Measurements from ENCODE around the gene PARD3B. TPM values are rescaled to one million over a fixed set of nuclear protein-coding genes. Genes with fewer than 3 reads are reported as not detected.

The PARD3B gene
- total and polyA plus RNA-seq, 9 donors = 6.4 to 15.3 (median 7.5) TPM

- Histone ChIP-seq H3K27me3 (ENCODE audit: control insufficient read depth, insufficient read depth, low read length) (no peaks in the 10 kb centered on the region), H3K9me3 (replicated peaks; ENCODE audit: control insufficient read depth, low read depth, low read length) (no peaks in the 10 kb centered on the region), H3K4me1 (ENCODE audit: control insufficient read depth, insufficient read depth, low read length) (no peaks in the 10 kb centered on the region), H3K27ac (ENCODE audit: low read length) (no peak overlapping the region), H3K36me3 (ENCODE audit: control insufficient read depth, insufficient read depth, low read length) (no peaks in the 10 kb centered on the region), H3K4me3 (ENCODE audit: low read length) (no peak overlapping the region)
- DNase-seq = peak; percentile 38
- WGBS (ENCODE audit: insufficient coverage) = no CpG with 5 or more reads among the region's 1 CpG
Observed at GRCh38 chr2:205369813-205370212, 824.5 kb downstream of the PARD3B start.

- DNase-seq = no peak
- Histone ChIP-seq H3K27ac (ENCODE audit: low read length) (no peak overlapping the region), H3K4me3 (ENCODE audit: low read length) (no peak overlapping the region), H3K9me3 (replicated peaks; ENCODE audit: control insufficient read depth, low read depth, low read length) (no peaks in the 10 kb centered on the region), H3K27me3 (ENCODE audit: control insufficient read depth, insufficient read depth, low read length) (no peaks in the 10 kb centered on the region), H3K4me1 (ENCODE audit: control insufficient read depth, insufficient read depth, low read length) (peaks cover 3% of the 10 kb centered on the region), H3K36me3 (ENCODE audit: control insufficient read depth, insufficient read depth, low read length) (no peaks in the 10 kb centered on the region)
- WGBS (ENCODE audit: insufficient coverage) = 100% methylated on average over 1 of the region's 2 CpGs
Observed at GRCh38 chr2:205370726-205371125, 825.5 kb downstream of the PARD3B start.

GRCh38 chr2:205372141-205372540, 826.9 kb downstream of the PARD3B start:
- DNase-seq = no peak
- no peaks in the 10 kb centered on the region for H3K36me3 ChIP-seq (ENCODE audit: control insufficient read depth, insufficient read depth, low read length)

GRCh38 chr2:205375461-205376448, 830.5 kb downstream of the PARD3B start:
- peak overlapping the region; percentile 45 for H3K27ac ChIP-seq (ENCODE audit: low read length)
- DNase-seq = peak; percentile 70

More at GRCh38 chr2:205372141-205372540, 826.9 kb downstream of the PARD3B start:
- H3K27me3 ChIP-seq (ENCODE audit: control insufficient read depth, insufficient read depth, low read length) = no peaks in the 10 kb centered on the region
- peaks cover 3% of the 10 kb centered on the region for H3K4me1 ChIP-seq (ENCODE audit: control insufficient read depth, insufficient read depth, low read length)
- no peak overlapping the region for H3K27ac ChIP-seq (ENCODE audit: low read length)
- no peak overlapping the region for H3K4me3 ChIP-seq (ENCODE audit: low read length)
- no peaks in the 10 kb centered on the region for H3K9me3 ChIP-seq (replicated peaks; ENCODE audit: control insufficient read depth, low read depth, low read length)

GRCh38 chr2:205377324-205377723, 832.0 kb downstream of the PARD3B start:
- Histone ChIP-seq H3K36me3 (ENCODE audit: control insufficient read depth, insufficient read depth, low read length) (no peaks in the 10 kb centered on the region), H3K27ac (ENCODE audit: low read length) (no peak overlapping the region), H3K4me1 (ENCODE audit: control insufficient read depth, insufficient read depth, low read length) (peaks cover 3% of the 10 kb centered on the region), H3K9me3 (replicated peaks; ENCODE audit: control insufficient read depth, low read depth, low read length) (no peaks in the 10 kb centered on the region), H3K4me3 (ENCODE audit: low read length) (no peak overlapping the region), H3K27me3 (ENCODE audit: control insufficient read depth, insufficient read depth, low read length) (no peaks in the 10 kb centered on the region)
- no peak for DNase-seq

More at GRCh38 chr2:205375461-205376448, 830.5 kb downstream of the PARD3B start:
- Histone ChIP-seq H3K36me3 (ENCODE audit: control insufficient read depth, insufficient read depth, low read length) (no peaks in the 10 kb centered on the region), H3K9me3 (replicated peaks; ENCODE audit: control insufficient read depth, low read depth, low read length) (no peaks in the 10 kb centered on the region), H3K27me3 (ENCODE audit: control insufficient read depth, insufficient read depth, low read length) (no peaks in the 10 kb centered on the region), H3K4me3 (ENCODE audit: low read length) (no peak overlapping the region), H3K4me1 (ENCODE audit: control insufficient read depth, insufficient read depth, low read length) (peaks cover 3% of the 10 kb centered on the region)
- 46% methylated on average over 4 of the region's 9 CpGs for WGBS (ENCODE audit: insufficient coverage)

- no peaks in the 10 kb centered on the region for H3K36me3 ChIP-seq (ENCODE audit: control insufficient read depth, insufficient read depth, low read length)
- no peak overlapping the region for H3K4me3 ChIP-seq (ENCODE audit: low read length)
- no peak overlapping the region for H3K27ac ChIP-seq (ENCODE audit: low read length)
- no peaks in the 10 kb centered on the region for H3K9me3 ChIP-seq (replicated peaks; ENCODE audit: control insufficient read depth, low read depth, low read length)
- no CpG with 5 or more reads among the region's 2 CpGs for WGBS (ENCODE audit: insufficient coverage)
- H3K4me1 ChIP-seq (ENCODE audit: control insufficient read depth, insufficient read depth, low read length) = no peaks in the 10 kb centered on the region
- no peak for DNase-seq
- no peaks in the 10 kb centered on the region for H3K27me3 ChIP-seq (ENCODE audit: control insufficient read depth, insufficient read depth, low read length)
Observed at GRCh38 chr2:205383601-205384000, 838.3 kb downstream of the PARD3B start.

- Histone ChIP-seq H3K4me3 (ENCODE audit: low read length) (no peak overlapping the region), H3K27ac (ENCODE audit: low read length) (no peak overlapping the region), H3K27me3 (ENCODE audit: control insufficient read depth, insufficient read depth, low read length) (no peaks in the 10 kb centered on the region), H3K36me3 (ENCODE audit: control insufficient read depth, insufficient read depth, low read length) (no peaks in the 10 kb centered on the region), H3K4me1 (ENCODE audit: control insufficient read depth, insufficient read depth, low read length) (peaks cover 3% of the 10 kb centered on the region), H3K9me3 (replicated peaks; ENCODE audit: control insufficient read depth, low read depth, low read length) (no peaks in the 10 kb centered on the region)
- 83% methylated on average over 1 of the region's 3 CpGs for WGBS (ENCODE audit: insufficient coverage)
- DNase-seq = no peak
Observed at GRCh38 chr2:205386109-205386508, 840.8 kb downstream of the PARD3B start.

- DNase-seq = no peak
- Histone ChIP-seq H3K27me3 (ENCODE audit: control insufficient read depth, insufficient read depth, low read length) (no peaks in the 10 kb centered on the region), H3K4me3 (ENCODE audit: low read length) (no peak overlapping the region), H3K36me3 (ENCODE audit: control insufficient read depth, insufficient read depth, low read length) (no peaks in the 10 kb centered on the region), H3K9me3 (replicated peaks; ENCODE audit: control insufficient read depth, low read depth, low read length) (no peaks in the 10 kb centered on the region), H3K4me1 (ENCODE audit: control insufficient read depth, insufficient read depth, low read length) (peaks cover 3% of the 10 kb centered on the region), H3K27ac (ENCODE audit: low read length) (no peak overlapping the region)
- WGBS (ENCODE audit: insufficient coverage) = 83% methylated on average over 2 of the region's 5 CpGs
Observed at GRCh38 chr2:205387350-205388055, 842.2 kb downstream of the PARD3B start.

- Histone ChIP-seq H3K27me3 (ENCODE audit: control insufficient read depth, insufficient read depth, low read length) (no peaks in the 10 kb centered on the region), H3K4me1 (ENCODE audit: control insufficient read depth, insufficient read depth, low read length) (peaks cover 3% of the 10 kb centered on the region), H3K36me3 (ENCODE audit: control insufficient read depth, insufficient read depth, low read length) (no peaks in the 10 kb centered on the region), H3K9me3 (replicated peaks; ENCODE audit: control insufficient read depth, low read depth, low read length) (no peaks in the 10 kb centered on the region), H3K27ac (ENCODE audit: low read length) (no peak overlapping the region), H3K4me3 (ENCODE audit: low read length) (no peak overlapping the region)
- 90% methylated on average over 2 of the region's 4 CpGs for WGBS (ENCODE audit: insufficient coverage)
- DNase-seq = no peak
Observed at GRCh38 chr2:205390866-205391265, 845.6 kb downstream of the PARD3B start.

- H3K27me3 ChIP-seq (ENCODE audit: control insufficient read depth, insufficient read depth, low read length) = no peaks in the 10 kb centered on the region
Observed at GRCh38 chr2:205401511-205401910, 856.2 kb downstream of the PARD3B start.

More at GRCh38 chr2:205401511-205401910, 856.2 kb downstream of the PARD3B start:
- no peak for DNase-seq
- H3K27ac ChIP-seq (ENCODE audit: low read length) = no peak overlapping the region
- H3K4me3 ChIP-seq (ENCODE audit: low read length) = no peak overlapping the region
- no peaks in the 10 kb centered on the region for H3K36me3 ChIP-seq (ENCODE audit: control insufficient read depth, insufficient read depth, low read length)
- no peaks in the 10 kb centered on the region for H3K4me1 ChIP-seq (ENCODE audit: control insufficient read depth, insufficient read depth, low read length)
- 67% methylated on average over 1 of the region's 6 CpGs for WGBS (ENCODE audit: insufficient coverage)
- no peaks in the 10 kb centered on the region for H3K9me3 ChIP-seq (replicated peaks; ENCODE audit: control insufficient read depth, low read depth, low read length)
